ENCODE measurements around the gene TUBAL3. TPM values are rescaled to one million over a fixed set of nuclear protein-coding genes. Genes with fewer than 3 reads are reported as not detected.

Gene TUBAL3
- total RNA-seq, 1 donor from 2014 or later, result 0.31 TPM

Other genes starting within 250 kb of the TUBAL3 start
- not detected for gene AKR1C8, start 219.7 kb downstream of the TUBAL3 start, total RNA-seq
- not detected for gene AKR1C4, start 208.0 kb downstream of the TUBAL3 start, total RNA-seq
- gene UCN3, start 39.9 kb downstream of the TUBAL3 start, total RNA-seq, result not detected
- 225 TPM for gene NET1, start 7.7 kb upstream of the TUBAL3 start, total RNA-seq
- 0.41 TPM for gene CALML5, start 94.7 kb upstream of the TUBAL3 start, total RNA-seq
- 9.4 TPM for gene CALML3, start 120.1 kb upstream of the TUBAL3 start, total RNA-seq

Measured in tongue (tissue), 1 donor.